HepG2 (cell line): ENCODE data around the gene CKS1B. TPM values are rescaled to one million over a fixed set of nuclear protein-coding genes. Genes with fewer than 3 reads are reported as not detected.

ENCODE experiments used
- ADNP ChIP-seq: sonication (generic); formaldehyde crosslinking; IDR thresholded peaks from 2 replicates; pipeline ENCODE4 v1.4.0; 2020; ENCODE audit warnings: missing genetic modification reagents
- ATF7 ChIP-seq, 2 experiments: fragments of 450-650 bp in 1 of 2; sonication (generic) in 1 of 2; formaldehyde crosslinking in 1 of 2; IDR thresholded peaks; 2 replicates each; pipeline versions ENCODE4 v1.4.0 to v1.6.1; 2016 to 2020; ENCODE audit warnings: antibody characterized with exemption in 1 of 2, mild to moderate bottlenecking in 1 of 2, missing genetic modification reagents in 1 of 2
- FOXA3 ChIP-seq: IDR thresholded peaks from 2 replicates; pipeline ENCODE4 v1.6.1; 2016; ENCODE audit warnings: missing genetic modification reagents, missing compliant biosample characterization
- KDM5A ChIP-seq: fragments of 200-600 bp; sonication (generic); IDR thresholded peaks from 2 replicates; pipeline ENCODE4 v1.7.0; 2018; ENCODE audit warnings: antibody characterized with exemption, mild to moderate bottlenecking, low read length, borderline replicate concordance
- SETDB1 ChIP-seq: sonication (generic); formaldehyde crosslinking; IDR thresholded peaks from 2 replicates; pipeline ENCODE4 v1.5.1; 2020; ENCODE audit warnings: missing genetic modification reagents, mild to moderate bottlenecking, borderline replicate concordance
- SOX13 ChIP-seq, 3 experiments: fragments of 450-650 bp in 1 of 3; sonication (generic) in 1 of 3; formaldehyde crosslinking in 1 of 3; IDR thresholded peaks in 2 of 3; conservative IDR thresholded peaks in 1 of 3; 2 replicates each; pipeline versions ENCODE4 v1.5.0 to v1.6.1; 2016 to 2020; ENCODE audit warnings: antibody characterized with exemption in 1 of 3, mild to moderate bottlenecking in 1 of 3, missing compliant biosample characterization in 1 of 3, missing genetic modification reagents in 1 of 3, moderate library complexity in 1 of 3
- TAF1 ChIP-seq: sonication (generic); formaldehyde crosslinking; IDR thresholded peaks from 2 replicates; pipeline ENCODE4 v1.4.0; 2020; ENCODE audit warnings: missing genetic modification reagents
- TGIF2 ChIP-seq: IDR thresholded peaks from 2 replicates; pipeline ENCODE4 v1.6.1; 2016; ENCODE audit warnings: control low read depth, missing compliant biosample characterization
- ZBTB20 ChIP-seq: sonication (generic); formaldehyde crosslinking; IDR thresholded peaks from 2 replicates; pipeline ENCODE4 v1.8.1; 2023; ENCODE audit warnings: missing genetic modification reagents, low read depth, mild to moderate bottlenecking, borderline replicate concordance
- ZNF24 ChIP-seq: fragments of 450-650 bp; IDR thresholded peaks from 2 replicates; pipeline ENCODE4 v1.6.1; 2017; ENCODE audit warnings: antibody characterized with exemption, mild to moderate bottlenecking
- ZNF333 ChIP-seq: sonication (generic); formaldehyde crosslinking; IDR thresholded peaks from 2 replicates; pipeline ENCODE4 v1.4.0; 2020; ENCODE audit warnings: mild to moderate bottlenecking, missing genetic modification reagents, borderline replicate concordance
- ZNF746 ChIP-seq: sonication (generic); formaldehyde crosslinking; IDR thresholded peaks from 2 replicates; pipeline ENCODE4 v1.8.0; 2022; ENCODE audit warnings: mild to moderate bottlenecking, missing genetic modification reagents
- polyA plus RNA-seq, 8 experiments: library from polyadenylated mRNA; depleted of rRNA in 3 of 8; stranded (reverse) in 7 of 8; unstranded in 1 of 8; fragments of >200 nt; fragmentation: Illumina TruSeq in 4 of 8; extraction: Trizol in 4 of 8; gene quantifications; 2 replicates each; pipeline versions ENCODE4 v1.2.1 to v1.2.3, GENCODE V29; 2011 to 2016; ENCODE audit warnings: low read depth in 4 of 8, missing spikeins in 1 of 8, mixed read lengths in 1 of 8; ENCODE audit not compliant: insufficient read depth in 1 of 8
- total RNA-seq, 5 experiments: library from RNA; depleted of rRNA; stranded (reverse); fragments of >200 nt; fragmentation: Illumina TruSeq; extraction: Trizol; gene quantifications; 2 replicates each; pipeline ENCODE4 v1.2.3, GENCODE V29; 2016; ENCODE audit warnings: low read depth in 1 of 5
- TF ChIP-seq, protein P1 (sequence below): IDR thresholded peaks from 2 replicates; pipeline ENCODE4 v1.6.1; 2012; ENCODE audit warnings: inconsistent platforms
- TF ChIP-seq, protein P2 (sequence below): sonication (generic); formaldehyde crosslinking; IDR thresholded peaks from 2 replicates; pipeline ENCODE4 v1.4.0; 2020; ENCODE audit warnings: mild to moderate bottlenecking, low read depth, missing genetic modification reagents
- TF ChIP-seq, protein P3 (sequence below): sonication (generic); formaldehyde crosslinking; IDR thresholded peaks from 2 replicates; pipeline ENCODE4 v1.5.0; 2020; ENCODE audit warnings: missing genetic modification reagents
- TF ChIP-seq, protein P4 (sequence below): IDR thresholded peaks from 2 replicates; pipeline ENCODE4 v1.6.1; 2016; ENCODE audit warnings: low read depth, control low read depth

The CKS1B gene
- total and polyA plus RNA-seq, 2 of the 13 experiments (the other 11 are each of a cell fraction or from before 2014, with no cell fraction given) = 217 to 222 TPM

DNA sequence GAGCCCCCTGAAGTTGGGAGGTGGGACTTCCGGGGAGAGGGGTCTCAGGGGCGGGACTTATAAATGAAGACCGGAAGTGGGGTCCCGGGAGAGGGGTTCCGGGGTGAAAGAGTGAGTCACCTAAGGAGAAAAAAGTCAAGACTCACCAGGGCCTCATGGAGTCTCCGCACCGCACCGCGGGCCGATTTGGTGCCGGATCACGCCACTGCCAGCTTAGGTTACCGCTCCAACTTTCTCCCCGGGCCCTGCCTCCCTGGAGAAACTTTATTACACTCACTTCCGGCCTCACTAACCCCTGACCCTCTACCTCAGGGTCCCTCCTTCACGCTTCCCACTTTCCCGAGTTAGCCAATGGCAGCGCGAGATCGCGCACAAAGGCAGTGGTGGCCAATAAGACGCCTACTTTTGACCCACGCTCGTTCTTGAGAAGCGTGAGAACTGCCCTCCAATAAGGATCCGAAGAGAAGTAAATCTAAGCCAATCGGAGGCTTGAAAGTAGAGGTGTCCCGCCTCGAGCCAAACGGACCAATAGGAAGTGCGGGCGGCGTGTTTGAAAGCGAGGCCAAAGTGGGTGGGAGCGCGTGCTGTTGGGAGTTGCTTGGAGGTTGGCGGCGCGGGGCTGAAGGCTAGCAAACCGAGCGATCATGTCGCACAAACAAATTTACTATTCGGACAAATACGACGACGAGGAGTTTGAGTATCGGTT, at the start of gene CKS1B (continued):
- TF ChIP-seq SETDB1 (CRISPR knock-in tag) (no peak), ATF7 (IDR thresholded peaks at IDR 0.05) (no peak), ATF7 (CRISPR knock-in tag; IDR thresholded peaks at IDR 0.05) (no peak), ZNF333 (no peak), SOX13 (IDR thresholded peaks at IDR 0.05) (no peak), SOX13 (CRISPR knock-in tag; conservative IDR thresholded peaks at IDR 0.05 in 1 of 2, IDR thresholded peaks at IDR 0.05 in 1 of 2) (no peak), TGIF2 (CRISPR knock-in tag) (no peak; the same call in 1 of the 2 replicates), KDM5A (peak; percentile 69; the same call in 1 of the 2 replicates), TAF1 (CRISPR knock-in tag) (peak; percentile 71; the same call in 1 of the 2 replicates), ZBTB20 (CRISPR knock-in tag) (peak; percentile 85; the same call in 1 of the 2 replicates), ZNF24 (no peak), ZNF746 (CRISPR knock-in tag) (0 out of 2 replicates have a peak, but pooled peaks have one; percentile 44), FOXA3 (no peak), ADNP (CRISPR knock-in tag) (no peak)
- TF ChIP-seq, protein P1, sequence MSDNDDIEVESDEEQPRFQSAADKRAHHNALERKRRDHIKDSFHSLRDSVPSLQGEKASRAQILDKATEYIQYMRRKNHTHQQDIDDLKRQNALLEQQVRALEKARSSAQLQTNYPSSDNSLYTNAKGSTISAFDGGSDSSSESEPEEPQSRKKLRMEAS = peak; percentile 99
- TF ChIP-seq, protein P2, sequence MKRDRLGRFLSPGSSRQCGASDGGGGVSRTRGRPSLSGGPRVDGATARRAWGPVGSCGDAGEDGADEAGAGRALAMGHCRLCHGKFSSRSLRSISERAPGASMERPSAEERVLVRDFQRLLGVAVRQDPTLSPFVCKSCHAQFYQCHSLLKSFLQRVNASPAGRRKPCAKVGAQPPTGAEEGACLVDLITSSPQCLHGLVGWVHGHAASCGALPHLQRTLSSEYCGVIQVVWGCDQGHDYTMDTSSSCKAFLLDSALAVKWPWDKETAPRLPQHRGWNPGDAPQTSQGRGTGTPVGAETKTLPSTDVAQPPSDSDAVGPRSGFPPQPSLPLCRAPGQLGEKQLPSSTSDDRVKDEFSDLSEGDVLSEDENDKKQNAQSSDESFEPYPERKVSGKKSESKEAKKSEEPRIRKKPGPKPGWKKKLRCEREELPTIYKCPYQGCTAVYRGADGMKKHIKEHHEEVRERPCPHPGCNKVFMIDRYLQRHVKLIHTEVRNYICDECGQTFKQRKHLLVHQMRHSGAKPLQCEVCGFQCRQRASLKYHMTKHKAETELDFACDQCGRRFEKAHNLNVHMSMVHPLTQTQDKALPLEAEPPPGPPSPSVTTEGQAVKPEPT (CRISPR knock-in tag) = peak; percentile 94
- TF ChIP-seq, protein P3, sequence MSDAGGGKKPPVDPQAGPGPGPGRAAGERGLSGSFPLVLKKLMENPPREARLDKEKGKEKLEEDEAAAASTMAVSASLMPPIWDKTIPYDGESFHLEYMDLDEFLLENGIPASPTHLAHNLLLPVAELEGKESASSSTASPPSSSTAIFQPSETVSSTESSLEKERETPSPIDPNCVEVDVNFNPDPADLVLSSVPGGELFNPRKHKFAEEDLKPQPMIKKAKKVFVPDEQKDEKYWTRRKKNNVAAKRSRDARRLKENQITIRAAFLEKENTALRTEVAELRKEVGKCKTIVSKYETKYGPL = no peak
- TF ChIP-seq, protein P4, sequence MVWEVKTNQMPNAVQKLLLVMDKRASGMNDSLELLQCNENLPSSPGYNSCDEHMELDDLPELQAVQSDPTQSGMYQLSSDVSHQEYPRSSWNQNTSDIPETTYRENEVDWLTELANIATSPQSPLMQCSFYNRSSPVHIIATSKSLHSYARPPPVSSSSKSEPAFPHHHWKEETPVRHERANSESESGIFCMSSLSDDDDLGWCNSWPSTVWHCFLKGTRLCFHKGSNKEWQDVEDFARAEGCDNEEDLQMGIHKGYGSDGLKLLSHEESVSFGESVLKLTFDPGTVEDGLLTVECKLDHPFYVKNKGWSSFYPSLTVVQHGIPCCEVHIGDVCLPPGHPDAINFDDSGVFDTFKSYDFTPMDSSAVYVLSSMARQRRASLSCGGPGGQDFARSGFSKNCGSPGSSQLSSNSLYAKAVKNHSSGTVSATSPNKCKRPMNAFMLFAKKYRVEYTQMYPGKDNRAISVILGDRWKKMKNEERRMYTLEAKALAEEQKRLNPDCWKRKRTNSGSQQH (CRISPR knock-in tag) = peak; percentile 88; the same call in 1 of the 2 replicates
